Cardiac fibroblast (primary cell): ENCODE results near the gene NOSIP.
A peak's percentile ranks its signal among the peaks of the same experiment; 100 is the strongest.

ENCODE experiments used
- DNase-seq, 2 donors: peaks; one replicate each; pipeline versions ENCODE4 v3.0.0 to v3.0.0-alpha.2; 2010; ENCODE audit warnings: low read depth in 2 of 2
- H3K4me3 ChIP-seq, 2 donors: replicated peaks in 1 of 2; 1 replicate in 1 of 2; 2 replicates in 1 of 2; pipeline ENCODE4 v1.5.1; 2011; ENCODE audit warnings: low read depth in 2 of 2, low read length in 2 of 2, mild to moderate bottlenecking in 2 of 2, moderate library complexity in 1 of 2
- TF ChIP-seq, protein P1 (sequence below): IDR thresholded peaks from one replicate; pipeline ENCODE4 v1.5.1; 2011; ENCODE audit warnings: low read depth, mild to moderate bottlenecking, low read length, inconsistent platforms

NOSIP gene

DNA sequence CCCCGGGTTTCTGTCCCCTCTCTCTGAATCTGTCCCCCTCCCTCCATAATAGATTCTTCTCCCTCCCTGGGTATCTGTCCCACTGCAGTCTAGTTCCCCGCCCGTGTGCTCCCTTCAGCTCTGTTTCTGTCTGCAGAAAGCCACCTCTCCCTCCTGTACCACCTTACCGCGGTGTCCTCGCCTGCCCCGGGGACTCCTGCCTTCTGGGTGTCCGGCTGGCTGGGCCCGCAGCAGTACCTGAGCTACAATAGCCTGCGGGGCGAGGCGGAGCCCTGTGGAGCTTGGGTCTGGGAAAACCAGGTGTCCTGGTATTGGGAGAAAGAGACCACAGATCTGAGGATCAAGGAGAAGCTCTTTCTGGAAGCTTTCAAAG is 66.6 kb downstream of the NOSIP start:
- TF ChIP-seq, protein P1, sequence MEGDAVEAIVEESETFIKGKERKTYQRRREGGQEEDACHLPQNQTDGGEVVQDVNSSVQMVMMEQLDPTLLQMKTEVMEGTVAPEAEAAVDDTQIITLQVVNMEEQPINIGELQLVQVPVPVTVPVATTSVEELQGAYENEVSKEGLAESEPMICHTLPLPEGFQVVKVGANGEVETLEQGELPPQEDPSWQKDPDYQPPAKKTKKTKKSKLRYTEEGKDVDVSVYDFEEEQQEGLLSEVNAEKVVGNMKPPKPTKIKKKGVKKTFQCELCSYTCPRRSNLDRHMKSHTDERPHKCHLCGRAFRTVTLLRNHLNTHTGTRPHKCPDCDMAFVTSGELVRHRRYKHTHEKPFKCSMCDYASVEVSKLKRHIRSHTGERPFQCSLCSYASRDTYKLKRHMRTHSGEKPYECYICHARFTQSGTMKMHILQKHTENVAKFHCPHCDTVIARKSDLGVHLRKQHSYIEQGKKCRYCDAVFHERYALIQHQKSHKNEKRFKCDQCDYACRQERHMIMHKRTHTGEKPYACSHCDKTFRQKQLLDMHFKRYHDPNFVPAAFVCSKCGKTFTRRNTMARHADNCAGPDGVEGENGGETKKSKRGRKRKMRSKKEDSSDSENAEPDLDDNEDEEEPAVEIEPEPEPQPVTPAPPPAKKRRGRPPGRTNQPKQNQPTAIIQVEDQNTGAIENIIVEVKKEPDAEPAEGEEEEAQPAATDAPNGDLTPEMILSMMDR: no peak
- peak overlapping the region in 1 of 2 donors; percentile 63 for H3K4me3 ChIP-seq
- no peak for DNase-seq

DNA sequence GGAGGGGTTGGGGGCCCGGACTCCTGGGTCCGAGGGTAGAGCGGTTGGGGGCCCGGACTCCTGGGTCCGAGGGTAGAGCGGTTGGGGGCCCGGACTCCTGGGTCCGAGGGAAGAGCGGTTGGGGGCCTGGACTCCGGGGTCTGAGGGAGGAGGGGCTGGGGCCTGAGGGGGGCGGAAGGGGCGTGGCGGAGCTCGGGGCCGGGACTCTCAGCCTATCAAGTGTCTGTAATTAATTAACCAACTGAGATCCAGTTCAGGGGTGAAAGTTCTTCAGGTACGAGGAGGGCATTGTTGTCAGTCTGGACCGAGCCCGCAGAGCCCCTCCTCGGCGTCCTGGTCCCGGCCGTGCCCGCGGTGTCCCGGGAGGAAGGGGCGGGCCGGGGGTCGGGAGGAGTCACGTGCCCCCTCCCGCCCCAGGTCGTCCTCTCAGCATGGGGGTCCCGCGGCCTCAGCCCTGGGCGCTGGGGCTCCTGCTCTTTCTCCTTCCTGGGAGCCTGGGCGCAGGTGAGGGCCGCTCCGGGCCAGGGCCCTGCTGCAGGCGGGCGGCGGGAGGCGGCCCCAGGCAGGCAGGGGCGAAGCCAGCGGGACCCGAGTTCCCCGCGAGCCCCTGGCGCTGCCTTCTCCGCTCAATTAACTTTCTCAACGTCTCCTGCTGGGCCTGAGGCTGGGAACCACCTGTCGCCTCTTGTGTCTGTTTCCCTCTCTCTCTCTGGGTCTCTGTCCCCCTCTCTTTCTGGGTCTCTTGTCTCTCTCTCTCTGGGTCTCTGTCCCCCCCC is 67.2 kb downstream of the NOSIP start:
- H3K4me3 ChIP-seq: peak overlapping the region; percentile 54 to 63
- peak in 1 of 2 donors; percentile 57 for DNase-seq
- TF ChIP-seq, protein P1: no peak

DNA sequence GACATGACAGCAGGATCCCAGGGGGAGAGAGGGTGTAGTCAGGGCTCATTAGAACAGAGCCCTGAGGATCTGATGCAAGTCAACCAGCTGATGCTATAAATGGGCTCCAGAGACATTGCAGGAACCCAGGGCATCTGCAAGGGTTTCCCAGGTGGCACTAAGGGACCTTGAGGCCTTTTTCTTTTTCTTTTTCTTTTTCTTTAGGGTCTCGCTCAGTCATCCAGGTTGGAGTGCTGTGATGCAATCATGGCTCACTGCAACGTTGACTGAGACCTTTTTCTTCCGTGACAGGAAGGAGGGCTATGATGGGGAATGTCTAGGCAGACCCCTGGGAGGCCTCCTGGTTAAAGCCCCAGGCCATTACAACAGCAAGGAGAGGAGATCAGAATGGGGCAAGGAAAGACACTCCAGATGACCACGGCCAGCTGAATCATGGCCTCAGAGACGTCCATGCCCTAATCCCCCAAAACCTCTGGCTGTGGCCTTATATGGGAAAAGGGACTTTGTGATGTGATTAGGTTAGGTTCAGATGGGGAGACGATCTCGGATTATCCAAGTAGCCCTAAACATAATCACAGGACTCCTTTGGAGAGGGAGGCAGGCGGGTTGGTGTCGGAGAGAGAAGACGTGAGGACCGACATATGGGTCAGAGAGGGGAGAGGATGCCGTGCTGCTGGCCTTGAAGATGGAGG is 72.4 kb downstream of the NOSIP start:
- H3K4me3 ChIP-seq: no peak overlapping the region

DNA sequence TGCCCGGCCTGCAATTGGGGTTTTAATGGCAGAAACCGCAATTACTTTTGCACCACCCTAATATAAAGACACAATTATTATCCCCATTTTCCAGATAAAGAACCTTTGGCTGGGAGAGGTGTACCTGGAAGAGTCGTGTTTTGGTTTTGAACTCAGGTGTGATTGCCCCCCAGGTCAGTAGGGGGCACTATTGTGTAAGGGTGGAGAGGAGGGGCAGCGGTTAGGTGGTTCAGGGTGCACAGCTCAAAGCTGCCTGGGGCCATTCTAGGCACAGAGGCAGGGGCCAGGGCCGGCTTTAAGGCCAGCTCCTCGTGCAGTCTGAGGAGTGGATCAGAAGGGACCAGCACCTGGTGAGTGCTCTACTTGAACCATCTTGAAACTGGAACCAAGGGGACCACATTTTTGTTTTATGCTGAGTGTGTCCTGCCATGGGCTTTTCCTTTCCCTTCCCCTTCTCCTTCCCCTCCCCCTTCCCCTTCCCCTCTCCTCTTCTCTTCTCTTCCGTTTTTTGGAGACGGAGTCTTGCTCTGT is 73.7 kb downstream of the NOSIP start:
- TF ChIP-seq, protein P1: peak; percentile 82
- DNase-seq: peak; percentile 62 to 68
- no peak overlapping the region for H3K4me3 ChIP-seq

More for the DNA sequence above, 72.4 kb downstream of the NOSIP start:
- TF ChIP-seq, protein P1: no peak
- DNase-seq: no peak
